GM06990 (cell line): ENCODE data around the gene TECTB.

ENCODE experiments used
- DNase-seq: peaks from one replicate; pipeline ENCODE4 v3.0.0-alpha.2; 2011; ENCODE audit not compliant: insufficient read length; ENCODE audit errors: extremely low read depth
- H3K27me3 ChIP-seq: replicated peaks from 2 replicates; pipeline ENCODE4 v1.6.0; 2011; ENCODE audit warnings: low read length; ENCODE audit not compliant: control insufficient read depth, insufficient read depth
- H3K36me3 ChIP-seq: 2 replicates; pipeline ENCODE4 v1.5.1; 2011; ENCODE audit warnings: low read length; ENCODE audit not compliant: control insufficient read depth, insufficient read depth
- H3K4me3 ChIP-seq: replicated peaks from 2 replicates; pipeline ENCODE4 v1.5.1; 2011; ENCODE audit warnings: low read depth, mild to moderate bottlenecking, control low read depth, low read length
- TF ChIP-seq, protein P1 (sequence below): IDR thresholded peaks from 2 replicates; pipeline ENCODE4 v1.5.1; 2011; ENCODE audit warnings: low read length, control low read depth, mild to moderate bottlenecking, inconsistent platforms; ENCODE audit not compliant: insufficient read depth, poor library complexity, severe bottlenecking

Gene TECTB

DNA sequence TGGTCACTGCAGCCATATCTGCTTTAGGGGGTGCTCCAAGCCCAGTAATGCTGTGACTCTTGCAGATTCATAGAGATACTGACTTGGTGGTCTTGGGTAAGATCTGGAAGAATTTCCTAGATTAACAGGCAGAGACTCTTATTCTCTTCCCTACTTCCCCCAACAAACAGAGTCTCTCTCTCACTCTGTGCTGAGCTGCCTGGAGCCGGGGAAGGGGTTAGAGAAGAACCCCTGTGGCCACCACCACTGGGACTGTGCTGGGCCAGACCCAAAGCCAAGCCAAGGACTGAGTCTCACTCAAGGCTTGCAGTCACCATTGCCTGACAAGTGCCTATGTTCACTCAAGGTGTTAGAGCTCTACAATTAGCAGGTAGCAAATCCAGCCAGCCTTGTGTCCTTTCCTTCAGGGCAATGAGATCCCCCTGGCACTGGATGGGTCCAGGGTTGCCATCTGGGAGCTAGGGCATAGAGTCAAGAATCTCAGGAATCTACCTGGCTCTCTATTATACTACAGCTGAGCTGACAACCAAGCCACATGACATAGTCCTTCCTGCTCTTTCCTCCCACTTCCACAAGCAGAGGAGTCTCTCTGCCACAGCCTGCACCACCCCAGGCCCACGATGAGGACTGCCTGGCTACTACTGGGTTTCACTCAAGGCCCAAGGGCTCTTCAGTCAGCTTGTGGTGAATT is 41.4 kb upstream of the TECTB start:
- TF ChIP-seq, protein P1, sequence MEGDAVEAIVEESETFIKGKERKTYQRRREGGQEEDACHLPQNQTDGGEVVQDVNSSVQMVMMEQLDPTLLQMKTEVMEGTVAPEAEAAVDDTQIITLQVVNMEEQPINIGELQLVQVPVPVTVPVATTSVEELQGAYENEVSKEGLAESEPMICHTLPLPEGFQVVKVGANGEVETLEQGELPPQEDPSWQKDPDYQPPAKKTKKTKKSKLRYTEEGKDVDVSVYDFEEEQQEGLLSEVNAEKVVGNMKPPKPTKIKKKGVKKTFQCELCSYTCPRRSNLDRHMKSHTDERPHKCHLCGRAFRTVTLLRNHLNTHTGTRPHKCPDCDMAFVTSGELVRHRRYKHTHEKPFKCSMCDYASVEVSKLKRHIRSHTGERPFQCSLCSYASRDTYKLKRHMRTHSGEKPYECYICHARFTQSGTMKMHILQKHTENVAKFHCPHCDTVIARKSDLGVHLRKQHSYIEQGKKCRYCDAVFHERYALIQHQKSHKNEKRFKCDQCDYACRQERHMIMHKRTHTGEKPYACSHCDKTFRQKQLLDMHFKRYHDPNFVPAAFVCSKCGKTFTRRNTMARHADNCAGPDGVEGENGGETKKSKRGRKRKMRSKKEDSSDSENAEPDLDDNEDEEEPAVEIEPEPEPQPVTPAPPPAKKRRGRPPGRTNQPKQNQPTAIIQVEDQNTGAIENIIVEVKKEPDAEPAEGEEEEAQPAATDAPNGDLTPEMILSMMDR, result no peak
- no peaks in the 10 kb centered on the region for H3K27me3 ChIP-seq
- H3K4me3 ChIP-seq, result no peak overlapping the region
- no peaks in the 10 kb centered on the region for H3K36me3 ChIP-seq
- DNase-seq, result no peak

DNA sequence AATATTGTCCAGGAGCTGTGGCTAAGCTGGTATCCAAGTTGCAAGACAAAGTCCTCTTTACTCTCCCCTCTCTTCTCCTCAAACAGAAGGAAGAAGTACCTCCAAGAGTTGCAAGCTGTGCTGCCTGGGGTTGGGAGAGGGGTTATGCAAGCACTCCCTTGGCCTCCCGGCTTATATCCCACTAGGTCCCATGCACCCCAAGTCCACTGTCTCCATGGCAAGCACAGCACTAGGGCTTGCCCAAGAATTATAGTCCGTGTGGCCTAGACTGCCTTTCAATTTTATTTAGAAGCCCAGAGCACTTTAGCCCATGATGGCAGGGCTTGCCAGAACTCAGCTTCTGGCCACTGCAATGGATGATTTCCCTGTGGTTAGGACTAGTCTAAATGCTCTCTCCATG is 40.4 kb upstream of the TECTB start:
- H3K4me3 ChIP-seq, result no peak overlapping the region
- no peak for DNase-seq
- no peaks in the 10 kb centered on the region for H3K36me3 ChIP-seq
- TF ChIP-seq, protein P1, result no peak
- H3K27me3 ChIP-seq, result no peaks in the 10 kb centered on the region

DNA sequence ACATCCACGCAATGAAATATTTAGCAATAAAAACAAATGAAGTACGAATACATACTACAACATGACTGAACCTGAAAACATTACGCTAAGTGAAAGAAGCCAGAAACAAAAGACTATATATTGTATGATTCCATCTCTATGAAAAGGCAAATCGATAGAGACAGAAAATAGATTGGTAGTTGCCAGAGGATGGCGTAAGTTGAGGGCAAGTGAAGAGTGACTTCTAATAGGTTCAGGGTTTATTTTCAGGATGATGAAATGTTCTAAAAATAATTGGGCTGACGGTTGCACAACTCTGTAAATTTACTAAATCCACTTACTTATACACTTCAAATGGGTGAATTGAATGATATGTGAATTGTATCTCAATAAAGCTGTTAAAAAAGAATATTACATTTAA is 39.5 kb upstream of the TECTB start:
- no peaks in the 10 kb centered on the region for H3K36me3 ChIP-seq
- TF ChIP-seq, protein P1, result no peak
- no peak for DNase-seq
- H3K27me3 ChIP-seq, result no peaks in the 10 kb centered on the region
- H3K4me3 ChIP-seq, result no peak overlapping the region

DNA sequence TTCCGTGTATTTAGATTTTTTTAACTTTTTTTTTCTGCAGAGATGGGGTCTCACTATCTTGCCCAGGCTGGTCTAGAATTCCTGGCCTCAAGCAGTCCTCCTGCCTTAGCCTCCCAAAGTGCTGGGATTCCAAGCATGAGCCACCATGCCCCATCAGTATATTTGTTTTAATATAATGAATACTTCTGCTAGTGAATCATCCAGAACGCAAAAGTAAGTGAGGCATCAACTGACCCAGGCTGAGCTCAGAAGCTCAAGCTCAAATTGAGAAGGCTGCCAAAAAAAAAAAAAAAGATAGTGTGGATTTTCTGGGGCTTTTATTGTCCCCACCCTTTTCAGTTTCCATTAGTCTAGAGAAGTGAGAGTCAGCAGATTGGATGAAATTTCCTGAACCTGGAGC is 39.0 kb upstream of the TECTB start:
- no peak for DNase-seq
- no peaks in the 10 kb centered on the region for H3K27me3 ChIP-seq
- no peaks in the 10 kb centered on the region for H3K36me3 ChIP-seq
- TF ChIP-seq, protein P1, result no peak
- no peak overlapping the region for H3K4me3 ChIP-seq

DNA sequence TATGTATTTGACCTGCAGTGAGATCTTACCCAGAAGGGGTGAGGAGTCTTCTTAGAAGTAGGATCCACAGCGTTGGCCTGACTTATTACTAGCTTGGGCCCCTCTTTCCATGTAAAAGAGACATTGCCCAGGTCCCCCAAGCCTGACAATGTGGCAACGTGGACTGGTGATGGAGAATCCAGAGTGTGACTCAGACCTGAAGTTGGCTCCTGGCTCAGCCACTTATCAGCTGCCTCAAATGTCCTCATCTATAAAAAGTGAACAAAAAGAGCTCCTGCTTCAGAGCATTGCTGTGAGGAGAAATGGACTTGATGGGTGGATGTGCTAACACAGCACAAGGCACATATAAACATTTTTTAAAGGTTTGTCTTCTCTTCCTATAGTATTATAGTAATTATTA is 35.4 kb upstream of the TECTB start:
- DNase-seq, result no peak

More for the DNA sequence above, 35.4 kb upstream of the TECTB start:
- TF ChIP-seq, protein P1, result no peak
- Histone ChIP-seq H3K4me3 (no peak overlapping the region), H3K36me3 (no peaks in the 10 kb centered on the region), H3K27me3 (no peaks in the 10 kb centered on the region)
